Hepatocyte (in vitro differentiated cells): ENCODE measurements around the gene OXSM. TPM values are rescaled to one million over a fixed set of nuclear protein-coding genes. Genes with fewer than 3 reads are reported as not detected.

ENCODE experiments used
- DNase-seq: peaks from one replicate; pipeline ENCODE4 v3.0.0-alpha.2; 2016; ENCODE audit warnings: low spot score
- H2AFZ ChIP-seq: fragments of 200-600 bp; sonication (generic); 2 replicates; pipeline ENCODE4 v1.6.0; 2016; ENCODE audit warnings: antibody characterized with exemption, mild to moderate bottlenecking
- H3K27ac ChIP-seq: fragments of 200-600 bp; sonication (generic); 2 replicates; pipeline ENCODE4 v1.5.1; 2016; ENCODE audit warnings: mild to moderate bottlenecking
- H3K27me3 ChIP-seq: fragments of 200-600 bp; sonication (generic); 2 replicates; pipeline ENCODE4 v1.6.1; 2016
- H3K36me3 ChIP-seq: fragments of 200-600 bp; sonication (generic); replicated peaks from 2 replicates; pipeline ENCODE4 v1.5.1; 2016; ENCODE audit warnings: low read depth; ENCODE audit not compliant: insufficient read depth
- H3K4me1 ChIP-seq: fragments of 200-600 bp; sonication (generic); 2 replicates; pipeline ENCODE4 v1.5.1; 2016; ENCODE audit warnings: mild to moderate bottlenecking, moderate library complexity; ENCODE audit not compliant: insufficient read depth
- H3K4me2 ChIP-seq: fragments of 200-600 bp; sonication (generic); 2 replicates; pipeline ENCODE4 v1.6.0; 2016
- H3K4me3 ChIP-seq: fragments of 200-600 bp; sonication (generic); 2 replicates; pipeline ENCODE4 v1.5.1; 2016; ENCODE audit warnings: mild to moderate bottlenecking
- H3K79me2 ChIP-seq: fragments of 200-600 bp; sonication (generic); 2 replicates; pipeline ENCODE4 v1.6.0; 2017; ENCODE audit warnings: mild to moderate bottlenecking
- H3K9me2 ChIP-seq: fragments of 200-600 bp; sonication (generic); replicated peaks from 2 replicates; pipeline ENCODE4 v1.6.0; 2017; ENCODE audit warnings: mild to moderate bottlenecking; ENCODE audit not compliant: insufficient read depth
- H3K9me3 ChIP-seq: fragments of 200-600 bp; sonication (generic); 2 replicates; pipeline ENCODE4 v1.5.1; 2016; ENCODE audit warnings: low read depth, mild to moderate bottlenecking
- H4K20me1 ChIP-seq: fragments of 200-600 bp; sonication (generic); 2 replicates; pipeline ENCODE4 v1.6.0; 2016; ENCODE audit warnings: mild to moderate bottlenecking; ENCODE audit not compliant: insufficient read depth, poor library complexity, severe bottlenecking
- EZH2 ChIP-seq: fragments of 200-600 bp; sonication (generic); IDR thresholded peaks from 2 replicates; pipeline ENCODE4 v1.6.1; 2016; ENCODE audit warnings: antibody characterized with exemption, mild to moderate bottlenecking, borderline replicate concordance
- EZH2phosphoT487 ChIP-seq: fragments of 200-600 bp; sonication (generic); IDR thresholded peaks from one replicate; pipeline ENCODE4 v1.6.1; 2018; ENCODE audit warnings: antibody characterized with exemption, mild to moderate bottlenecking, low read depth, moderate library complexity; ENCODE audit not compliant: unreplicated experiment, severe bottlenecking
- WGBS: methylation state at CpG from one replicate; pipeline ENCODE4 v1.1.6; 2016; ENCODE audit warnings: low lambda C conversion rate; ENCODE audit errors: missing lambda C conversion rate; 5-methylcytosine and 5-hydroxymethylcytosine counted together
- polyA plus RNA-seq: library from polyadenylated mRNA; unstranded; fragments of >200 nt; fragmentation: Nextera tagmentation; extraction: Ambion mirVana; gene quantifications from 2 replicates; pipeline ENCODE4 v1.2.1, GENCODE V29; 2016
- total RNA-seq: library from RNA; depleted of rRNA; stranded (reverse); fragments of >200 nt; gene quantifications from 2 replicates; pipeline ENCODE4 v1.2.3, GENCODE V29; 2014
- TF ChIP-seq, protein P1 (sequence below): fragments of 200-600 bp; sonication (generic); IDR thresholded peaks from 2 replicates; pipeline ENCODE4 v1.5.1; 2016; ENCODE audit warnings: antibody characterized with exemption, mild to moderate bottlenecking; ENCODE audit not compliant: poor library complexity

Gene OXSM
- total and polyA plus RNA-seq, 2 experiments from 2014 or later = 6.5 to 8.8 TPM

DNA sequence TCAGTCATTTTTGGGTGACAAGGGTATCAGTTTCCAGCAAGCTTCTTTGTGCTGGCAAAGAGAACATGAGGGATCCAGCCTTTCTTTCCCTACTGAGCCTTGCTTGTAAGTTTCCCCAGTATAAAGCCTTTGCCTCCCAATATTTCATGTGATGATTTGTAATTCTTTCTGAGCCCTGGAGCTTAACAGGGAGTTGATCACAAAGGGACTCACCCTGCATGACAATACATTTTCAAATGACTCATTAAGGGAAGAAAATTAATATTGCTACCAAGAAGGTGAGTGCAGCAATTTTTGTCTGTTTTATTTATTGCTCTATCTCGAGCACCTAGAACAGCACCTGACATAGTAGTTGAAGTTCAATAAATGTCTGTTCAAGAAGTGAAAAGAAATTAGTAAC lies 27.7 kb downstream of the OXSM start:
- 75% methylated on average over 1 of the region's 1 CpG for WGBS
- no peak for DNase-seq

DNA sequence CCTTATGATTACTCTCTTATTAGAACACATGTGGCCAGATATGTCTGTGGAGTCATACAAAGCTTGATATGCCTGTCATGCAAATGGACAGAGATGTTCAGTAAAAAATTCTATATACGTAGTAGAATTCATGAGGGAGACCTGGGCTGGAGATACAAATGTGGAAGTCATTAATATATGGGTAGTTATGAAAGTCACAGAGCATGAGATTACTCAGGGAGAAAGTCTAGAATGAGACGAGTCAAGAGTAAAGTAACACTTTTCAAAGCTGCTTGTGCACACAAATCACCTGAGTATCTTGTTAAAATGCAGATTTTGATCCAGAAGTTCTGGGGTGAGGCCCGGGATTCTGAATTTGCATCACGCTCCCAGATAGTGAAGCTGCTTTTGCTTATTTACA lies 28.4 kb downstream of the OXSM start:
- Histone ChIP-seq H3K79me2 (no peaks in the 10 kb centered on the region), H3K9me3 (no peaks in the 10 kb centered on the region), H3K27ac (no peak overlapping the region), H4K20me1 (no peaks in the 10 kb centered on the region), H3K4me3 (no peak overlapping the region), H2AFZ (no peak overlapping the region), H3K36me3 (no peaks in the 10 kb centered on the region), H3K27me3 (no peaks in the 10 kb centered on the region), H3K4me2 (no peak overlapping the region), H3K9me2 (no peaks in the 10 kb centered on the region), H3K4me1 (no peaks in the 10 kb centered on the region)
- DNase-seq = no peak
- TF ChIP-seq EZH2phosphoT487 = no peak
- no peak for TF ChIP-seq EZH2
- TF ChIP-seq, protein P1, sequence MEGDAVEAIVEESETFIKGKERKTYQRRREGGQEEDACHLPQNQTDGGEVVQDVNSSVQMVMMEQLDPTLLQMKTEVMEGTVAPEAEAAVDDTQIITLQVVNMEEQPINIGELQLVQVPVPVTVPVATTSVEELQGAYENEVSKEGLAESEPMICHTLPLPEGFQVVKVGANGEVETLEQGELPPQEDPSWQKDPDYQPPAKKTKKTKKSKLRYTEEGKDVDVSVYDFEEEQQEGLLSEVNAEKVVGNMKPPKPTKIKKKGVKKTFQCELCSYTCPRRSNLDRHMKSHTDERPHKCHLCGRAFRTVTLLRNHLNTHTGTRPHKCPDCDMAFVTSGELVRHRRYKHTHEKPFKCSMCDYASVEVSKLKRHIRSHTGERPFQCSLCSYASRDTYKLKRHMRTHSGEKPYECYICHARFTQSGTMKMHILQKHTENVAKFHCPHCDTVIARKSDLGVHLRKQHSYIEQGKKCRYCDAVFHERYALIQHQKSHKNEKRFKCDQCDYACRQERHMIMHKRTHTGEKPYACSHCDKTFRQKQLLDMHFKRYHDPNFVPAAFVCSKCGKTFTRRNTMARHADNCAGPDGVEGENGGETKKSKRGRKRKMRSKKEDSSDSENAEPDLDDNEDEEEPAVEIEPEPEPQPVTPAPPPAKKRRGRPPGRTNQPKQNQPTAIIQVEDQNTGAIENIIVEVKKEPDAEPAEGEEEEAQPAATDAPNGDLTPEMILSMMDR = no peak
- WGBS = 73% methylated on average over 4 of the region's 4 CpGs

More for the DNA sequence above, 27.7 kb downstream of the OXSM start:
- H3K4me1 ChIP-seq = no peaks in the 10 kb centered on the region
- H3K4me3 ChIP-seq = no peak overlapping the region
- H3K79me2 ChIP-seq = no peaks in the 10 kb centered on the region
- no peak overlapping the region for H2AFZ ChIP-seq
- TF ChIP-seq EZH2 (no peak), EZH2phosphoT487 (no peak)
- TF ChIP-seq, protein P1 = no peak
- H4K20me1 ChIP-seq = no peaks in the 10 kb centered on the region
- H3K9me3 ChIP-seq = no peaks in the 10 kb centered on the region
- H3K27me3 ChIP-seq = no peaks in the 10 kb centered on the region
- H3K36me3 ChIP-seq = no peaks in the 10 kb centered on the region
- no peaks in the 10 kb centered on the region for H3K9me2 ChIP-seq
- H3K4me2 ChIP-seq = no peak overlapping the region
- H3K27ac ChIP-seq = no peak overlapping the region

DNA sequence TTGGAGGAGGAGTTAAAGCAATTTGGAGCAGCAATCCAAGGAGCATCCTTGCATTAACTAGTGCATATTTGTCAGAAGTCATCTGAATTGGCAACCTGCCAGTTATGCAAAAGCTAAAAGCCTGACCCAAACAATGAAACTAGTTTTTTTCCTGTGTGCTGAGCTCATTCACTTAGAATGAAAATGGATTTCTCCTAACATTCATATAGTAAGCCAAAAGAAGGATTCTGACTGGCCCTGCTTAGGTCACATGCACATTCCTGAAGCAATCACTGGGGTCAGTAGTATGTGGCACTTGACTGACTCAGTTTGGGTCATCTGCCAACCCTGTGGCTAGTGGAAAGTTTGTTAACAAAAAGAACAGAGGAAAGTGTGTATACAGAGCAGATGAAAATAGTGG lies 30.5 kb downstream of the OXSM start:
- Histone ChIP-seq H4K20me1 (no peaks in the 10 kb centered on the region), H3K4me1 (no peaks in the 10 kb centered on the region), H3K79me2 (no peaks in the 10 kb centered on the region), H3K27me3 (no peaks in the 10 kb centered on the region), H3K4me2 (no peak overlapping the region), H3K36me3 (no peaks in the 10 kb centered on the region), H3K27ac (no peak overlapping the region), H3K4me3 (no peak overlapping the region), H2AFZ (no peak overlapping the region), H3K9me3 (no peaks in the 10 kb centered on the region), H3K9me2 (no peaks in the 10 kb centered on the region)
- DNase-seq = peak; percentile 12
- TF ChIP-seq EZH2phosphoT487 (no peak), EZH2 (no peak)
- TF ChIP-seq, protein P1 = no peak

DNA sequence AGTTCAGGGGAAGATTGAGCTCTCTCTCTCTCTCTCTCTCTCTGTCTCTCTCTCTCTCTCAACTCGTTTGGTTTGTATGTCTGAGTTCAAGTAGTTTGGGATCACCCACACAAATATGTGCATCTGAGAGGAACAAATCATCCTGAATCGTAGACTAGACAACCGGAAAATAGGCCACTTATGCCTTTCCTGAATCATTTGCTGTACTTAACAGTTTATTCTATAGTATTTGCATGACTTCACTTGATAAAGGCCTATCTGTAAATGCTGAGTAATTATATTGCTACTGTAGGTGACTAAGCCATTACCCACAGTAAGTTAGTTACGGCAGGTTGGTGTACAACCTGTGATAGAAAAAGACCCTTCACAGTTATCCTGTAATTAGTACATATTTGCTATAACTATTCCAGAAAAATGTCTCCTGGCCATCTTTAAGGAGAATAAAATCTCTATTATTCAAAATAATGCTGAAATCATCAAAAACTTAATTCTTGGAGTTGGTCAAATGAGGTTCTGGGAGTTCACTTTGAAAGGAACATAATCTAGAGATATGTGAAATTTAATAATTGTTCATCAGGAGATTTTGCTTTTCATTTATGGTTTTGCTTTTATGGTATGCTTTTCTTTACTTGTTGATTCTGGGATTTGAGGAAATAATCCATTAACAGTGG lies 31.1 kb downstream of the OXSM start:
- H3K9me3 ChIP-seq = no peaks in the 10 kb centered on the region
- H4K20me1 ChIP-seq = no peaks in the 10 kb centered on the region
- no peaks in the 10 kb centered on the region for H3K9me2 ChIP-seq
- no peaks in the 10 kb centered on the region for H3K79me2 ChIP-seq
- 84% methylated on average over 4 of the region's 4 CpGs for WGBS
- H3K4me2 ChIP-seq = no peak overlapping the region
- no peak overlapping the region for H2AFZ ChIP-seq
- H3K36me3 ChIP-seq = no peaks in the 10 kb centered on the region
- H3K4me1 ChIP-seq = no peaks in the 10 kb centered on the region
- H3K4me3 ChIP-seq = no peak overlapping the region
- no peak overlapping the region for H3K27ac ChIP-seq
- TF ChIP-seq EZH2 = no peak
- TF ChIP-seq EZH2phosphoT487 = no peak
- TF ChIP-seq, protein P1 = no peak
- H3K27me3 ChIP-seq = no peaks in the 10 kb centered on the region
- no peak for DNase-seq
